Keratinocyte (primary cell): Measurements from ENCODE around the gene TMUB1. TPM values are rescaled to one million over a fixed set of nuclear protein-coding genes. Genes with fewer than 3 reads are reported as not detected.

Experiments used
- DNase-seq: peaks from one replicate; pipeline ENCODE4 v3.0.0-alpha.2; 2011; ENCODE audit warnings: low read depth, missing footprints, low spot score
- FAIRE-seq: peaks from 2 replicates; lab custom pipeline; 2011; peaks lifted over from hg19 to GRCh38; lab: Jason Lieb, UNC
- H2AFZ ChIP-seq: 2 replicates; pipeline ENCODE4 v1.6.0; 2012; ENCODE audit warnings: low read length, control low read depth, inconsistent platforms; ENCODE audit not compliant: control insufficient read depth
- H3K27ac ChIP-seq: 2 replicates; pipeline ENCODE4 v1.5.1; 2011; ENCODE audit warnings: low read length; ENCODE audit not compliant: control insufficient read depth, insufficient read depth
- H3K27me3 ChIP-seq: 3 replicates; pipeline ENCODE4 v1.6.0; 2011; ENCODE audit warnings: low read length; ENCODE audit not compliant: control insufficient read depth, insufficient read depth; ENCODE audit errors: extremely low read depth
- H3K36me3 ChIP-seq, 2 experiments: 2 replicates in 1 of 2; 3 replicates in 1 of 2; pipeline ENCODE4 v1.5.1; 2011; ENCODE audit warnings: low read length in 2 of 2, mild to moderate bottlenecking in 1 of 2; ENCODE audit not compliant: control insufficient read depth in 2 of 2, insufficient read depth in 2 of 2; ENCODE audit errors: extremely low read depth in 1 of 2
- H3K4me1 ChIP-seq: 3 replicates; pipeline ENCODE4 v1.5.1; 2011; ENCODE audit warnings: low read length; ENCODE audit not compliant: control insufficient read depth, insufficient read depth; ENCODE audit errors: extremely low read depth
- H3K4me2 ChIP-seq: 3 replicates; pipeline ENCODE4 v1.6.0; 2011; ENCODE audit warnings: low read depth, low read length; ENCODE audit not compliant: control insufficient read depth, insufficient read depth; ENCODE audit errors: extremely low read depth
- H3K4me3 ChIP-seq, 3 experiments: fragments of 200-600 bp in 1 of 3; sonication (generic) in 1 of 3; 2 replicates in 2 of 3; 3 replicates in 1 of 3; pipeline ENCODE4 v1.5.1; 2011 to 2016; ENCODE audit warnings: low read length in 3 of 3, mild to moderate bottlenecking in 3 of 3, control low read depth in 2 of 3, inconsistent platforms in 1 of 3, low read depth in 1 of 3, mixed read lengths in 1 of 3, mixed run types in 1 of 3, moderate library complexity in 1 of 3; ENCODE audit not compliant: control insufficient read depth in 2 of 3, insufficient read depth in 2 of 3; ENCODE audit errors: extremely low read depth in 1 of 3
- H3K79me2 ChIP-seq: 2 replicates; pipeline ENCODE4 v1.6.0; 2012; ENCODE audit warnings: low read length; ENCODE audit not compliant: control insufficient read depth, insufficient read depth
- H3K9ac ChIP-seq: 3 replicates; pipeline ENCODE4 v1.6.0; 2011; ENCODE audit warnings: low read length; ENCODE audit not compliant: control insufficient read depth, insufficient read depth; ENCODE audit errors: extremely low read depth
- H3K9me1 ChIP-seq: 3 replicates; pipeline ENCODE4 v1.6.0; 2011; ENCODE audit warnings: low read length; ENCODE audit not compliant: control insufficient read depth, insufficient read depth; ENCODE audit errors: extremely low read depth
- H3K9me3 ChIP-seq: 2 replicates; pipeline ENCODE4 v1.5.1; 2012; ENCODE audit warnings: low read depth, low read length; ENCODE audit not compliant: control insufficient read depth
- H4K20me1 ChIP-seq: 3 replicates; pipeline ENCODE4 v1.6.0; 2011; ENCODE audit warnings: low read length; ENCODE audit not compliant: control insufficient read depth, insufficient read depth; ENCODE audit errors: extremely low read depth
- CTCF ChIP-seq, 3 experiments: IDR thresholded peaks in 1 of 3; conservative IDR thresholded peaks in 1 of 3; optimal IDR thresholded peaks in 1 of 3; 2 replicates in 2 of 3; 3 replicates in 1 of 3; pipeline versions ENCODE3 to v1.5.1; 2011; ENCODE audit warnings: low read length in 3 of 3, mild to moderate bottlenecking in 3 of 3, moderate library complexity in 2 of 3, control low read depth in 1 of 3, inconsistent platforms in 1 of 3; ENCODE audit not compliant: insufficient read depth in 2 of 3; ENCODE audit errors: extremely low read depth in 1 of 3
- EZH2 ChIP-seq: IDR thresholded peaks from one replicate; pipeline ENCODE4 v1.6.1; 2012; ENCODE audit warnings: inconsistent platforms, mild to moderate bottlenecking, low read length, moderate library complexity
- dilution Hi-C: fragments of 300-500 bp; cut with MboI; formaldehyde crosslinking; loops from one replicate; pipeline ENCODE4 v1.7.0; 2020; ENCODE audit warnings: low sequenced_read_pairs; ENCODE audit not compliant: extremely low pct_ligation_motif_present
- polyA plus RNA-seq, 5 experiments: library from polyadenylated mRNA; depleted of rRNA in 3 of 5; stranded (reverse) in 3 of 5; stranded (forward) in 1 of 5; unstranded in 1 of 5; fragments of >200 nt; gene quantifications; 1 replicate in 1 of 5; 2 replicates in 3 of 5; 3 replicates in 1 of 5; pipeline versions ENCODE4 v1.2.1 to v1.2.3, GENCODE V29; 2011 to 2012; ENCODE audit warnings: missing spikeins in 2 of 5, low read depth in 1 of 5, low replicate concordance in 1 of 5

Gene TMUB1
- polyA plus RNA-seq, 1 donor (not counting 4 experiments of a cell fraction or from before 2014, with no cell fraction given), result 12.2 TPM

GRCh38 chr7:151099486-151100211 lies 16.4 kb upstream of the TMUB1 start:
- H4K20me1 ChIP-seq, result peaks cover 6% of the 10 kb centered on the region
- no peaks in the 10 kb centered on the region for H3K27me3 ChIP-seq
- peaks cover 80% of the 10 kb centered on the region for H3K79me2 ChIP-seq
- H3K4me1 ChIP-seq, result no peaks in the 10 kb centered on the region
- no peak overlapping the region for H3K9ac ChIP-seq
- no peak overlapping the region for H3K27ac ChIP-seq
- TF ChIP-seq EZH2 (no peak), CTCF (optimal IDR thresholded peaks at IDR 0.05 in 1 of 3, IDR thresholded peaks at IDR 0.05 in 1 of 3, conservative IDR thresholded peaks at IDR 0.05 in 1 of 3; ENCODE audit: extremely low read depth in 1 of 3, insufficient read depth in 2 of 3, low read length in 3 of 3) (no peak)
- dilution Hi-C loops, result no loop called here
- no peak overlapping the region for H2AFZ ChIP-seq
- H3K4me2 ChIP-seq, result no peak overlapping the region
- no peaks in the 10 kb centered on the region for H3K9me1 ChIP-seq
- peaks cover 0 to 3% of the 10 kb centered on the region in 2 experiments for H3K36me3 ChIP-seq
- H3K9me3 ChIP-seq, result no peaks in the 10 kb centered on the region
- DNase-seq, result no peak
- FAIRE-seq, result no peak
- no peak overlapping the region for H3K4me3 ChIP-seq

- no peak overlapping the region for H3K9ac ChIP-seq
- H3K27me3 ChIP-seq, result no peaks in the 10 kb centered on the region
- no peak overlapping the region for H2AFZ ChIP-seq
- DNase-seq (no peak), FAIRE-seq (no peak)
- peaks cover 89% of the 10 kb centered on the region for H3K79me2 ChIP-seq
- TF ChIP-seq EZH2 (no peak), CTCF (optimal IDR thresholded peaks at IDR 0.05 in 1 of 3, IDR thresholded peaks at IDR 0.05 in 1 of 3, conservative IDR thresholded peaks at IDR 0.05 in 1 of 3; ENCODE audit: extremely low read depth in 1 of 3, insufficient read depth in 2 of 3, low read length in 3 of 3) (no peak)
- H3K4me2 ChIP-seq, result no peak overlapping the region
- H3K36me3 ChIP-seq, result peaks cover 5 to 9% of the 10 kb centered on the region in 2 experiments
- no peak overlapping the region for H3K27ac ChIP-seq
- no peaks in the 10 kb centered on the region for H3K9me3 ChIP-seq
- dilution Hi-C loops, result no loop called here
- H3K9me1 ChIP-seq, result no peaks in the 10 kb centered on the region
- no peak overlapping the region for H3K4me3 ChIP-seq
- H3K4me1 ChIP-seq, result no peaks in the 10 kb centered on the region
- H4K20me1 ChIP-seq, result peaks cover 9% of the 10 kb centered on the region
These were observed 12.7 kb upstream of the TMUB1 start for GRCh38 chr7:151095828-151096475.
